GM19455 (cell line): ENCODE results near the gene HEXD.
"Not testable (repeated sequence)": the region's sequence is repeated elsewhere in the genome, so short reads cannot be mapped to it uniquely, and the experiment has no call there.

Experiments
- ATAC-seq: cut with Tn5 transposase; IDR thresholded peaks from one replicate; pipeline ENCODE4 v1.9.1; 2021; ENCODE audit not compliant: unreplicated experiment

Gene HEXD

GRCh38 chr17:82382220-82382932 is 35.8 kb upstream of the HEXD start:
- ATAC-seq = not testable (repeated sequence)

GRCh38 chr17:82382933-82383255 is 35.3 kb upstream of the HEXD start:
- no peak for ATAC-seq

GRCh38 chr17:82383411-82383810 is 34.7 kb upstream of the HEXD start:
- ATAC-seq = no peak

- no peak for ATAC-seq
These were observed 34.0 kb upstream of the HEXD start for GRCh38 chr17:82384051-82384729.

- ATAC-seq = no peak
These were observed 33.2 kb upstream of the HEXD start for GRCh38 chr17:82384730-82385481.

- ATAC-seq = no peak
These were observed 32.4 kb upstream of the HEXD start for GRCh38 chr17:82385559-82386254.

GRCh38 chr17:82386255-82386831 is 31.8 kb upstream of the HEXD start:
- ATAC-seq = no peak

GRCh38 chr17:82386881-82387704 is 31.1 kb upstream of the HEXD start:
- ATAC-seq = no peak

- ATAC-seq = no peak
These were observed 30.4 kb upstream of the HEXD start for GRCh38 chr17:82387705-82388106.

GRCh38 chr17:82388223-82388921 is 29.8 kb upstream of the HEXD start:
- ATAC-seq = no peak

GRCh38 chr17:82388922-82389283 is 29.2 kb upstream of the HEXD start:
- ATAC-seq = no peak

GRCh38 chr17:82389379-82389778 is 28.8 kb upstream of the HEXD start:
- no peak for ATAC-seq

GRCh38 chr17:82390015-82390859 is 27.9 kb upstream of the HEXD start:
- no peak for ATAC-seq

GRCh38 chr17:82390860-82391435 is 27.2 kb upstream of the HEXD start:
- no peak for ATAC-seq

- ATAC-seq = no peak
These were observed 26.6 kb upstream of the HEXD start for GRCh38 chr17:82391496-82392066.

- no peak for ATAC-seq
These were observed 25.8 kb upstream of the HEXD start for GRCh38 chr17:82392209-82392920.

GRCh38 chr17:82392941-82393340 is 25.2 kb upstream of the HEXD start:
- no peak for ATAC-seq

- no peak for ATAC-seq
These were observed 23.9 kb upstream of the HEXD start for GRCh38 chr17:82394278-82394677.
